Stimulated activated CD4-positive, alpha-beta T cell treated with anti-CD3 and anti-CD28 coated beads, TNF-alpha, amount 100 ng/mL, for 1 hour (primary cell): ENCODE data around the gene GPR161.
"Not testable (repeated sequence)": the region's sequence is repeated elsewhere in the genome, so short reads cannot be mapped to it uniquely, and the experiment has no call there.

Experiments used
- DNase-seq, 3 donors: peaks; one replicate each; pipeline ENCODE4 v3.0.0-alpha.2; 2020; ENCODE audit warnings: low read depth in 3 of 3, low spot score in 1 of 3

Gene GPR161

GRCh38 chr1:168136709-168137514 lies at the start of gene GPR161:
TSS of gene GPR161 (minus strand) at chr1:168136930. CDS start at chr1:168104850, 32,080 bp downstream.
- no peak for DNase-seq

GRCh38 chr1:168181063-168181720 lies 44.5 kb upstream of the GPR161 start:
- not testable (repeated sequence) for DNase-seq

- no peak for DNase-seq
These were observed 43.4 kb upstream of the GPR161 start for GRCh38 chr1:168180148-168180524.

- DNase-seq = no peak
These were observed 42.9 kb upstream of the GPR161 start for GRCh38 chr1:168179438-168180147.

- DNase-seq = peak; percentile 83 to 92 (median 83)
These were observed 42.1 kb upstream of the GPR161 start, which contains the start of gene TIPRL for GRCh38 chr1:168178638-168179437. TSS of gene TIPRL (plus strand) at chr1:168178962. CDS start at chr1:168179078, 116 bp downstream.

GRCh38 chr1:168178227-168178637 lies 41.5 kb upstream of the GPR161 start:
- DNase-seq = no peak

GRCh38 chr1:168172250-168172915 lies 35.7 kb upstream of the GPR161 start:
- DNase-seq = no peak

- no peak for DNase-seq
These were observed 34.1 kb upstream of the GPR161 start for GRCh38 chr1:168170564-168171508.

GRCh38 chr1:168167806-168168205 lies 31.1 kb upstream of the GPR161 start:
- no peak for DNase-seq

- DNase-seq = no peak
These were observed 28.0 kb upstream of the GPR161 start for GRCh38 chr1:168164771-168165170.

- no peak for DNase-seq
These were observed 26.9 kb upstream of the GPR161 start for GRCh38 chr1:168163670-168164069.

- no peak for DNase-seq
These were observed 24.7 kb upstream of the GPR161 start for GRCh38 chr1:168161459-168161858.

- DNase-seq = no peak
These were observed 23.2 kb upstream of the GPR161 start for GRCh38 chr1:168159979-168160378.

GRCh38 chr1:168159251-168159650 lies 22.5 kb upstream of the GPR161 start:
- DNase-seq = no peak

GRCh38 chr1:168157638-168158037 lies 20.9 kb upstream of the GPR161 start:
- DNase-seq = no peak

GRCh38 chr1:168155910-168156309 lies 19.2 kb upstream of the GPR161 start:
- DNase-seq = no peak

- DNase-seq = not testable (repeated sequence)
These were observed 18.0 kb upstream of the GPR161 start for GRCh38 chr1:168154707-168155106.

GRCh38 chr1:168151935-168152334 lies 15.2 kb upstream of the GPR161 start:
- no peak for DNase-seq

- no peak for DNase-seq
These were observed 13.6 kb upstream of the GPR161 start for GRCh38 chr1:168150283-168150682.
